Loucy (cell line): ENCODE data around the gene RRN3.

Experiments used
- H2AFZ ChIP-seq: fragments of 200-600 bp; sonication (generic); 2 replicates; pipeline ENCODE4 v1.6.0; 2016; ENCODE audit warnings: antibody characterized with exemption, mild to moderate bottlenecking, low read length, moderate library complexity
- H3F3A ChIP-seq: fragments of 200-600 bp; 2 replicates; pipeline ENCODE4 v1.6.0; 2016; ENCODE audit warnings: antibody characterized with exemption, low read depth, mild to moderate bottlenecking
- H3K27me3 ChIP-seq: fragments of 200-600 bp; sonication (generic); 2 replicates; pipeline ENCODE4 v1.6.1; 2014; ENCODE audit warnings: low read length, mild to moderate bottlenecking; ENCODE audit not compliant: insufficient read depth, poor library complexity, severe bottlenecking
- H3K36me3 ChIP-seq: fragments of 200-600 bp; sonication (generic); 2 replicates; pipeline ENCODE4 v1.6.1; 2016; ENCODE audit warnings: low read length; ENCODE audit not compliant: insufficient read depth
- H3K4me1 ChIP-seq: fragments of 200-600 bp; sonication (generic); 2 replicates; pipeline ENCODE4 v1.5.1; 2014; ENCODE audit warnings: low read length, mild to moderate bottlenecking; ENCODE audit not compliant: insufficient read depth, poor library complexity, severe bottlenecking
- H3K4me2 ChIP-seq: fragments of 200-600 bp; sonication (generic); 2 replicates; pipeline ENCODE4 v1.6.0; 2014; ENCODE audit warnings: antibody characterized with exemption, low read length, low read depth, mild to moderate bottlenecking; ENCODE audit not compliant: poor library complexity, severe bottlenecking
- H3K4me3 ChIP-seq: fragments of 200-600 bp; sonication (generic); 2 replicates; pipeline ENCODE4 v1.5.1; 2014; ENCODE audit warnings: low read length, mild to moderate bottlenecking, mixed read lengths; ENCODE audit not compliant: poor library complexity, severe bottlenecking
- H3K79me2 ChIP-seq: fragments of 200-600 bp; sonication (generic); 2 replicates; pipeline ENCODE4 v1.6.1; 2014; ENCODE audit warnings: low read length; ENCODE audit not compliant: insufficient read depth
- H3K9ac ChIP-seq: fragments of 200-600 bp; sonication (generic); 2 replicates; pipeline ENCODE4 v1.6.0; 2014; ENCODE audit warnings: mild to moderate bottlenecking, low read depth, low read length, moderate library complexity; ENCODE audit not compliant: poor library complexity, severe bottlenecking
- H3K9me2 ChIP-seq: fragments of 200-600 bp; sonication (generic); replicated peaks from 2 replicates; pipeline ENCODE4 v1.6.1; 2016; ENCODE audit warnings: low read depth, low read length, mixed read lengths
- H3K9me3 ChIP-seq: fragments of 200-600 bp; sonication (generic); 2 replicates; pipeline ENCODE4 v1.6.1; 2014; ENCODE audit warnings: mild to moderate bottlenecking, antibody characterized with exemption, low read length, low read depth; ENCODE audit not compliant: insufficient read depth
- H4K20me1 ChIP-seq: fragments of 200-600 bp; sonication (generic); 2 replicates; pipeline ENCODE4 v1.6.0; 2014; ENCODE audit warnings: antibody characterized with exemption, low read length, mild to moderate bottlenecking; ENCODE audit not compliant: insufficient read depth, poor library complexity, severe bottlenecking
- CTCF ChIP-seq: fragments of 200-600 bp; sonication (generic); conservative IDR thresholded peaks from 2 replicates; pipeline ENCODE4 v1.5.1; 2014; ENCODE audit warnings: mild to moderate bottlenecking, antibody characterized with exemption, low read length
- EZH2phosphoT487 ChIP-seq: fragments of 200-600 bp; IDR thresholded peaks from 2 replicates; pipeline ENCODE4 v1.6.1; 2018; ENCODE audit warnings: antibody characterized with exemption, mild to moderate bottlenecking, moderate library complexity, borderline replicate concordance

RRN3 gene

GRCh38 chr16:15059324-15059723 lies 34.7 kb downstream of the RRN3 start:
- H3K4me2 ChIP-seq, result no peak overlapping the region
- peaks cover 11% of the 10 kb centered on the region; the same call in 1 of the 2 replicates for H3K79me2 ChIP-seq
- H3F3A ChIP-seq, result no peaks in the 10 kb centered on the region
- H3K4me1 ChIP-seq, result no peaks in the 10 kb centered on the region
- H3K9me2 ChIP-seq, result no peaks in the 10 kb centered on the region
- H3K9me3 ChIP-seq, result no peaks in the 10 kb centered on the region
- H3K36me3 ChIP-seq, result peaks cover 25% of the 10 kb centered on the region; the same call in 1 of the 2 replicates
- no peak overlapping the region for H3K9ac ChIP-seq
- TF ChIP-seq CTCF, result no peak
- TF ChIP-seq EZH2phosphoT487, result no peak
- H2AFZ ChIP-seq, result no peak overlapping the region
- no peaks in the 10 kb centered on the region for H3K27me3 ChIP-seq
- H4K20me1 ChIP-seq, result no peaks in the 10 kb centered on the region
- no peak overlapping the region for H3K4me3 ChIP-seq

GRCh38 chr16:15057681-15058417 lies 36.2 kb downstream of the RRN3 start:
- peaks cover 25% of the 10 kb centered on the region; the same call in 1 of the 2 replicates for H3K36me3 ChIP-seq
- H3K9ac ChIP-seq, result no peak overlapping the region

GRCh38 chr16:15055141-15056053 lies 38.7 kb downstream of the RRN3 start:
- peak overlapping the region; percentile 82 for H3K4me3 ChIP-seq
- H3K9me2 ChIP-seq, result no peaks in the 10 kb centered on the region
- peak overlapping the region; percentile 79 for H3K4me2 ChIP-seq
- TF ChIP-seq CTCF (peak; percentile 9; the same call in 1 of the 2 replicates), EZH2phosphoT487 (no peak)
- H4K20me1 ChIP-seq, result no peaks in the 10 kb centered on the region
- peak overlapping the region; percentile 93 for H2AFZ ChIP-seq
- peaks cover 15% of the 10 kb centered on the region; the same call in 1 of the 2 replicates for H3K79me2 ChIP-seq
- no peaks in the 10 kb centered on the region for H3K9me3 ChIP-seq
- H3F3A ChIP-seq, result no peaks in the 10 kb centered on the region
- peak overlapping the region; percentile 76 for H3K9ac ChIP-seq
- no peaks in the 10 kb centered on the region for H3K27me3 ChIP-seq
- H3K4me1 ChIP-seq, result no peaks in the 10 kb centered on the region
- peaks cover 4% of the 10 kb centered on the region; the same call in 1 of the 2 replicates for H3K36me3 ChIP-seq

More at GRCh38 chr16:15057681-15058417, 36.2 kb downstream of the RRN3 start:
- H3K4me1 ChIP-seq, result no peaks in the 10 kb centered on the region
- no peak overlapping the region for H2AFZ ChIP-seq
- no peak overlapping the region for H3K4me2 ChIP-seq
- no peak for TF ChIP-seq EZH2phosphoT487
- H4K20me1 ChIP-seq, result no peaks in the 10 kb centered on the region
- H3K79me2 ChIP-seq, result peaks cover 15% of the 10 kb centered on the region; the same call in 1 of the 2 replicates
- H3K9me2 ChIP-seq, result no peaks in the 10 kb centered on the region
- no peaks in the 10 kb centered on the region for H3K27me3 ChIP-seq
- H3K9me3 ChIP-seq, result no peaks in the 10 kb centered on the region
- no peak overlapping the region for H3K4me3 ChIP-seq
- H3F3A ChIP-seq, result no peaks in the 10 kb centered on the region
